GM23338 (cell line): ENCODE measurements around the gene LRRC27. TPM values are rescaled to one million over a fixed set of nuclear protein-coding genes. Genes with fewer than 3 reads are reported as not detected.

Experiments
- ATAC-seq: fragments of 200-7000 bp; cut with Tn5 transposase; 3 replicates; pipeline ENCODE4 v1.9.1; 2020
- DNase-seq: peaks from one replicate; pipeline ENCODE4 v3.0.0-alpha.2; 2015; ENCODE audit warnings: low spot score
- H2AFZ ChIP-seq: fragments of 200-600 bp; sonication (generic); 2 replicates; pipeline ENCODE4 v1.8.0; 2016; ENCODE audit warnings: antibody characterized with exemption, mild to moderate bottlenecking, moderate library complexity
- H3F3A ChIP-seq: fragments of 200-600 bp; sonication (generic); replicated peaks from 2 replicates; pipeline ENCODE4 v1.8.0; 2017; ENCODE audit warnings: antibody characterized with exemption, mixed run types, low read depth
- H3K27ac ChIP-seq: fragments of 200-600 bp; sonication (generic); 2 replicates; pipeline ENCODE4 v1.6.1; 2016; ENCODE audit warnings: low read depth
- H3K27me3 ChIP-seq: fragments of 200-600 bp; sonication (generic); 2 replicates; pipeline ENCODE4 v1.8.0; 2016; ENCODE audit warnings: mild to moderate bottlenecking, mixed run types, moderate library complexity; ENCODE audit not compliant: insufficient read depth
- H3K36me3 ChIP-seq: fragments of 200-600 bp; sonication (generic); 2 replicates; pipeline ENCODE4 v1.8.0; 2016; ENCODE audit warnings: mild to moderate bottlenecking; ENCODE audit not compliant: insufficient read depth
- H3K4me1 ChIP-seq: fragments of 200-600 bp; sonication (generic); 2 replicates; pipeline ENCODE4 v1.8.0; 2016; ENCODE audit warnings: mild to moderate bottlenecking, moderate library complexity; ENCODE audit not compliant: insufficient read depth
- H3K4me2 ChIP-seq: fragments of 200-600 bp; sonication (generic); 2 replicates; pipeline ENCODE4 v1.7.1; 2017; ENCODE audit warnings: mixed run types
- H3K4me3 ChIP-seq: fragments of 200-600 bp; sonication (generic); 2 replicates; pipeline ENCODE4 v1.6.1; 2016; ENCODE audit warnings: mixed run types
- H3K79me2 ChIP-seq: fragments of 200-600 bp; sonication (generic); replicated peaks from 2 replicates; pipeline ENCODE4 v1.8.0; 2017; ENCODE audit warnings: mild to moderate bottlenecking; ENCODE audit not compliant: insufficient read depth
- H3K9me2 ChIP-seq: fragments of 200-600 bp; sonication (generic); 2 replicates; pipeline ENCODE4 v1.8.0; 2017; ENCODE audit not compliant: insufficient read depth
- H4K20me1 ChIP-seq: fragments of 200-600 bp; sonication (generic); replicated peaks from 2 replicates; pipeline ENCODE4 v1.8.0; 2017; ENCODE audit warnings: mild to moderate bottlenecking; ENCODE audit not compliant: insufficient read depth
- H3K27ac Mint-ChIP-seq: 2 replicates; pipeline ENCODE4 v1.8.0; 2020; ENCODE audit warnings: inconsistent platforms, mild to moderate bottlenecking, moderate library complexity, mixed read lengths
- H3K27me3 Mint-ChIP-seq: 3 replicates; pipeline ENCODE4 v1.8.0; 2022; ENCODE audit warnings: low read depth, mild to moderate bottlenecking, moderate library complexity, mixed read lengths, inconsistent platforms; ENCODE audit not compliant: insufficient read depth, poor library complexity
- H3K36me3 Mint-ChIP-seq: 3 replicates; pipeline ENCODE4 v1.8.0; 2021; ENCODE audit warnings: low read depth, mild to moderate bottlenecking, inconsistent platforms, moderate library complexity, mixed read lengths
- H3K4me1 Mint-ChIP-seq: 3 replicates; pipeline ENCODE4 v1.8.0; 2020; ENCODE audit warnings: mild to moderate bottlenecking, inconsistent platforms, mixed read lengths
- H3K4me3 Mint-ChIP-seq: 3 replicates; pipeline ENCODE4 v1.8.0; 2021; ENCODE audit warnings: moderate library complexity, mild to moderate bottlenecking, inconsistent platforms, mixed read lengths
- H3K9me3 Mint-ChIP-seq: 3 replicates; pipeline ENCODE4 v1.8.0; 2020; ENCODE audit warnings: moderate library complexity, mild to moderate bottlenecking, inconsistent platforms, mixed read lengths
- CREB1 ChIP-seq: fragments of 250-450 bp; sonication (Bioruptor Pico); IDR thresholded peaks from 2 replicates; pipeline ENCODE4 v1.5.0; 2020; ENCODE audit warnings: low read depth, mild to moderate bottlenecking, moderate library complexity
- CTCF ChIP-seq, 2 experiments: fragments of 200-600 bp in 1 of 2; sonication (generic) in 1 of 2; conservative IDR thresholded peaks; 2 replicates each; pipeline versions ENCODE4 v1.5.1 to v1.6.1; 2016 to 2017; ENCODE audit warnings: antibody characterized with exemption in 2 of 2, low read depth in 2 of 2, mild to moderate bottlenecking in 2 of 2, moderate library complexity in 1 of 2
- ETS1 ChIP-seq: IDR thresholded peaks from 2 replicates; pipeline ENCODE4 v1.6.1; 2016; ENCODE audit warnings: antibody characterized with exemption
- EZH2 ChIP-seq: fragments of 200-600 bp; sonication (generic); IDR thresholded peaks from one replicate; pipeline ENCODE4 v1.8.0; 2017; ENCODE audit warnings: antibody characterized with exemption, mild to moderate bottlenecking, low read depth; ENCODE audit not compliant: unreplicated experiment
- EZH2phosphoT487 ChIP-seq: fragments of 200-600 bp; sonication (generic); IDR thresholded peaks from one replicate; pipeline ENCODE4 v1.8.1; 2018; ENCODE audit warnings: antibody characterized with exemption; ENCODE audit not compliant: unreplicated experiment
- JUNB ChIP-seq: IDR thresholded peaks from one replicate; pipeline ENCODE4 v1.6.1; 2016; ENCODE audit warnings: antibody characterized with exemption; ENCODE audit not compliant: unreplicated experiment
- NANOG ChIP-seq: IDR thresholded peaks from 2 replicates; pipeline ENCODE4 v1.6.1; 2016; ENCODE audit warnings: antibody characterized with exemption, borderline replicate concordance
- POLR2AphosphoS5 ChIP-seq: IDR thresholded peaks from 2 replicates; pipeline ENCODE4 v1.6.1; 2016; ENCODE audit warnings: antibody characterized with exemption, low read depth
- REST ChIP-seq: IDR thresholded peaks from one replicate; pipeline ENCODE4 v1.6.1; 2018; ENCODE audit warnings: antibody characterized with exemption; ENCODE audit not compliant: unreplicated experiment
- STAT1 ChIP-seq: IDR thresholded peaks from one replicate; pipeline ENCODE4 v1.6.1; 2016; ENCODE audit warnings: antibody characterized with exemption; ENCODE audit not compliant: unreplicated experiment
- ZNF114 ChIP-seq: fragments of 250-450 bp; sonication (Bioruptor Pico); IDR thresholded peaks from 2 replicates; pipeline ENCODE4 v1.5.0; 2020; ENCODE audit warnings: mild to moderate bottlenecking, moderate library complexity
- ZNF331 ChIP-seq: fragments of 250-450 bp; sonication (Bioruptor Pico); IDR thresholded peaks from 2 replicates; pipeline ENCODE4 v1.5.0; 2020; ENCODE audit warnings: low read depth, mild to moderate bottlenecking, moderate library complexity
- ZNF462 ChIP-seq: fragments of 250-450 bp; sonication (Bioruptor Pico); IDR thresholded peaks from 2 replicates; pipeline ENCODE4 v1.5.0; 2020; ENCODE audit warnings: mild to moderate bottlenecking, moderate library complexity
- polyA plus RNA-seq: library from polyadenylated mRNA; unstranded; fragments of >200 nt; fragmentation: Nextera tagmentation; extraction: Ambion mirVana; gene quantifications from 2 replicates; pipeline ENCODE4 v1.2.1, GENCODE V29; 2016
- total RNA-seq: library from RNA; depleted of rRNA; stranded (reverse); fragments of >200 nt; shearing (Covaris generic); gene quantifications from 2 replicates; pipeline ENCODE4 v1.2.3, GENCODE V29; 2014

Gene LRRC27
- total and polyA plus RNA-seq, 2 experiments from 2014 or later: 2.9 to 3.5 TPM

GRCh38 chr10:132365102-132365501 is 33.1 kb downstream of the LRRC27 start:
- Histone ChIP-seq H3K4me2 (no peak overlapping the region), H3K4me3 (no peak overlapping the region), H3K36me3 (no peaks in the 10 kb centered on the region), H3K27me3 (no peaks in the 10 kb centered on the region), H4K20me1 (no peaks in the 10 kb centered on the region), H3F3A (0 out of 2 replicates have a peak, but pooled peaks cover 3% of the 10 kb centered on the region), H3K4me1 (no peaks in the 10 kb centered on the region), H2AFZ (no peak overlapping the region), H3K9me2 (no peaks in the 10 kb centered on the region), H3K79me2 (no peaks in the 10 kb centered on the region), H3K27ac (no peak overlapping the region)
- no peaks in the 10 kb centered on the region for H3K9me3 Mint-ChIP-seq
- TF ChIP-seq ZNF331 (CRISPR knock-in tag): no peak
- no peak for TF ChIP-seq ETS1
- no peak for TF ChIP-seq ZNF114 (CRISPR knock-in tag)
- TF ChIP-seq EZH2phosphoT487: no peak
- TF ChIP-seq NANOG: no peak
- TF ChIP-seq JUNB: no peak
- no peak for TF ChIP-seq REST
- TF ChIP-seq ZNF462 (CRISPR knock-in tag): no peak
- no peak for TF ChIP-seq CTCF (conservative IDR thresholded peaks at IDR 0.05; ENCODE audit: low read depth in 2 of 2)
- TF ChIP-seq POLR2AphosphoS5: no peak
- TF ChIP-seq EZH2: no peak
- no peak for TF ChIP-seq STAT1
- no peak for TF ChIP-seq CREB1
- peaks cover 22% of the 10 kb centered on the region for H3K4me1 Mint-ChIP-seq
- H3K27me3 Mint-ChIP-seq: peaks cover 13% of the 10 kb centered on the region
- no peak overlapping the region for H3K27ac Mint-ChIP-seq
- ATAC-seq (no peak), DNase-seq (no peak)
- H3K36me3 Mint-ChIP-seq: no peaks in the 10 kb centered on the region
- H3K4me3 Mint-ChIP-seq: no peak overlapping the region
